DND-41 (cell line): ENCODE results near the gene SCD5.

Source experiments
- ATAC-seq: fragments of 200-7000 bp; cut with Tn5 transposase; 3 replicates; pipeline ENCODE4 v1.9.1; 2021; ENCODE audit warnings: low read depth; ENCODE audit not compliant: insufficient read depth
- DNase-seq: peaks from one replicate; pipeline ENCODE4 v3.0.0-alpha.2; 2020
- H2AFZ ChIP-seq: 2 replicates; pipeline ENCODE4 v1.6.0; 2012; ENCODE audit warnings: low read depth, low read length
- H3K27ac ChIP-seq: 2 replicates; pipeline ENCODE4 v1.5.1; 2012; ENCODE audit warnings: low read length, inconsistent platforms
- H3K27me3 ChIP-seq: fragments of 200-600 bp; sonication (generic); 2 replicates; pipeline ENCODE4 v1.6.0; 2012; ENCODE audit warnings: low read length, mild to moderate bottlenecking, inconsistent platforms; ENCODE audit not compliant: insufficient read depth, poor library complexity
- H3K36me3 ChIP-seq: 2 replicates; pipeline ENCODE4 v1.5.1; 2012; ENCODE audit warnings: low read length, inconsistent platforms; ENCODE audit not compliant: insufficient read depth
- H3K4me1 ChIP-seq: 2 replicates; pipeline ENCODE4 v1.5.1; 2012; ENCODE audit warnings: mild to moderate bottlenecking, low read length; ENCODE audit not compliant: insufficient read depth
- H3K4me2 ChIP-seq: 2 replicates; pipeline ENCODE4 v1.6.0; 2012; ENCODE audit warnings: mild to moderate bottlenecking, moderate library complexity, low read length, inconsistent platforms; ENCODE audit not compliant: insufficient read depth
- H3K4me3 ChIP-seq, 2 experiments: fragments of 200-600 bp in 1 of 2; shearing (Covaris generic) in 1 of 2; 2 replicates each; pipeline ENCODE4 v1.5.1; 2012 to 2016; ENCODE audit warnings: inconsistent platforms in 2 of 2, low read length in 2 of 2, mild to moderate bottlenecking in 2 of 2, low read depth in 1 of 2, moderate library complexity in 1 of 2
- H3K79me2 ChIP-seq: 2 replicates; pipeline ENCODE4 v1.6.0; 2012; ENCODE audit warnings: low read length, inconsistent platforms; ENCODE audit not compliant: insufficient read depth
- H3K9ac ChIP-seq: 2 replicates; pipeline ENCODE4 v1.6.0; 2012; ENCODE audit warnings: low read depth, mild to moderate bottlenecking, inconsistent platforms, low read length, moderate library complexity
- H3K9me3 ChIP-seq: 2 replicates; pipeline ENCODE4 v1.5.1; 2012; ENCODE audit warnings: low read length, moderate library complexity, mild to moderate bottlenecking, inconsistent platforms; ENCODE audit not compliant: insufficient read depth, severe bottlenecking
- H4K20me1 ChIP-seq: 2 replicates; pipeline ENCODE4 v1.6.0; 2012; ENCODE audit warnings: low read length; ENCODE audit not compliant: insufficient read depth
- EZH2 ChIP-seq: IDR thresholded peaks from 3 replicates; pipeline ENCODE4 v1.6.1; 2012; ENCODE audit warnings: borderline replicate concordance, low read depth, mild to moderate bottlenecking, moderate library complexity, low read length, inconsistent platforms; ENCODE audit not compliant: severe bottlenecking
- TF ChIP-seq, protein P1 (sequence below): IDR thresholded peaks from 2 replicates; pipeline ENCODE4 v1.5.1; 2012; ENCODE audit warnings: borderline replicate concordance, low read length, moderate library complexity, mild to moderate bottlenecking; ENCODE audit not compliant: poor library complexity, severe bottlenecking; ENCODE audit errors: extremely low read depth

SCD5 gene

DNA sequence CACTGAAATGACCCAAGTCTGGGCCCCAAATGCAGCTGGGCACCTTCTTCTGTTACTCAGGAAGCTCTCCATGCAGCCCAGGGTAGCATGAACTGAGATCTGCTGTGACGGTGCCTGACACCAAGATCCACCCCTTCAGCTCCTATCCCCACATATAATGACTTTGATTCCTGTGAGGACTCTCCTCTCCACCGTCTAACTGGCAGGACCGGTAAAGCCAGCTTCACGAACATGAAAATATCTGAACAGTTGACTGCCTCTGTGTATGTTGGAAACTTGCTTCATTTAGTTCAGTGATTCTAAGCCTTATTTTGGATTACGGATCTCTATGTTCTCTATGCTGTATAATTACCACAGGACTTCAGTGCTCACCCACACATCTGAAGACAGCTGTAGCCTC is 121.3 kb downstream of the SCD5 start:
- H3K27me3 ChIP-seq: no peaks in the 10 kb centered on the region
- no peak overlapping the region for H3K27ac ChIP-seq
- H4K20me1 ChIP-seq: no peaks in the 10 kb centered on the region
- no peak overlapping the region for H3K4me2 ChIP-seq
- H3K9me3 ChIP-seq: no peaks in the 10 kb centered on the region
- H2AFZ ChIP-seq: no peak overlapping the region
- no peak overlapping the region for H3K9ac ChIP-seq
- DNase-seq: no peak
- peaks cover 28% of the 10 kb centered on the region for H3K36me3 ChIP-seq
- H3K79me2 ChIP-seq: no peaks in the 10 kb centered on the region
- ATAC-seq: no peak
- H3K4me3 ChIP-seq: no peak overlapping the region
- H3K4me1 ChIP-seq: no peaks in the 10 kb centered on the region
- TF ChIP-seq, protein P1, sequence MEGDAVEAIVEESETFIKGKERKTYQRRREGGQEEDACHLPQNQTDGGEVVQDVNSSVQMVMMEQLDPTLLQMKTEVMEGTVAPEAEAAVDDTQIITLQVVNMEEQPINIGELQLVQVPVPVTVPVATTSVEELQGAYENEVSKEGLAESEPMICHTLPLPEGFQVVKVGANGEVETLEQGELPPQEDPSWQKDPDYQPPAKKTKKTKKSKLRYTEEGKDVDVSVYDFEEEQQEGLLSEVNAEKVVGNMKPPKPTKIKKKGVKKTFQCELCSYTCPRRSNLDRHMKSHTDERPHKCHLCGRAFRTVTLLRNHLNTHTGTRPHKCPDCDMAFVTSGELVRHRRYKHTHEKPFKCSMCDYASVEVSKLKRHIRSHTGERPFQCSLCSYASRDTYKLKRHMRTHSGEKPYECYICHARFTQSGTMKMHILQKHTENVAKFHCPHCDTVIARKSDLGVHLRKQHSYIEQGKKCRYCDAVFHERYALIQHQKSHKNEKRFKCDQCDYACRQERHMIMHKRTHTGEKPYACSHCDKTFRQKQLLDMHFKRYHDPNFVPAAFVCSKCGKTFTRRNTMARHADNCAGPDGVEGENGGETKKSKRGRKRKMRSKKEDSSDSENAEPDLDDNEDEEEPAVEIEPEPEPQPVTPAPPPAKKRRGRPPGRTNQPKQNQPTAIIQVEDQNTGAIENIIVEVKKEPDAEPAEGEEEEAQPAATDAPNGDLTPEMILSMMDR: no peak
- TF ChIP-seq EZH2: no peak

DNA sequence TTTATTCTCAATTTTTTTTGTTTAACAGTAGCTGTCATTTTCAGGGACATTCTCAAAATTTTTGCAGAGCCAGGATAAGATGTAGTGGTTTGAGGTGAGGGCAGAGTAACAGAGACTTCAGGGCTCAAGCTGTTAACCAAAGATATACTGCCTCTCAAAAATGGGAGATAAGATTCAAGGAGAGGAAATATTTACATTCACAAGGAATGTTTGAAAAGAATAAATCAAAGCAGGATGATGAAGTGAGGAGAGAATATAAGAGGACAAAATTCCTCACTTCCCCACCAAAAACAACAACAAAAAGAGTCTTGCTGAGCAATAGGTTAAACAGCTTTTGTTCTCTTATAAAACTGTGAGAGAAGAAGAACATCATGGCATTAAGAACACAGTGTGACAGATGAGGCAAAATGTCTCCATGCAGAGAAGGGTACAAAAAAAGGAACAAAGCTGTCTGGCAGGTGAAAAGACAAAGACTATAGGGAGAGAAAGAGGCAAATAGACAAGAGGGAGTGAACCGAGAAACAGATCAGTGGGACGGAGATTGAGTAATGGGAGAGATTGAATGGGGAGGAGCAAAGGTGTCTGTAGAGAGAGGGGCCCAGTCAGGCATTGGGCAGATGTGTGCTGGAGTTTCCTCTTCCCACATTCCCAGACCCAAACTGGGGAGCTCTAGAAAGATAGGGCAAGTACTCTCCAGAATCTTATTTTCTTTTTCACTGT is 130.7 kb downstream of the SCD5 start:
- no peaks in the 10 kb centered on the region for H3K9me3 ChIP-seq
- no peak overlapping the region for H3K9ac ChIP-seq
- no peak overlapping the region for H3K4me3 ChIP-seq
- H3K4me1 ChIP-seq: no peaks in the 10 kb centered on the region
- no peaks in the 10 kb centered on the region for H4K20me1 ChIP-seq
- ATAC-seq: no peak
- no peak for DNase-seq
- no peak overlapping the region for H3K4me2 ChIP-seq
- no peaks in the 10 kb centered on the region for H3K79me2 ChIP-seq
- H3K36me3 ChIP-seq: no peaks in the 10 kb centered on the region
- H3K27me3 ChIP-seq: no peaks in the 10 kb centered on the region
- no peak overlapping the region for H3K27ac ChIP-seq
- TF ChIP-seq EZH2: no peak
- TF ChIP-seq, protein P1: no peak
- H2AFZ ChIP-seq: no peak overlapping the region

DNA sequence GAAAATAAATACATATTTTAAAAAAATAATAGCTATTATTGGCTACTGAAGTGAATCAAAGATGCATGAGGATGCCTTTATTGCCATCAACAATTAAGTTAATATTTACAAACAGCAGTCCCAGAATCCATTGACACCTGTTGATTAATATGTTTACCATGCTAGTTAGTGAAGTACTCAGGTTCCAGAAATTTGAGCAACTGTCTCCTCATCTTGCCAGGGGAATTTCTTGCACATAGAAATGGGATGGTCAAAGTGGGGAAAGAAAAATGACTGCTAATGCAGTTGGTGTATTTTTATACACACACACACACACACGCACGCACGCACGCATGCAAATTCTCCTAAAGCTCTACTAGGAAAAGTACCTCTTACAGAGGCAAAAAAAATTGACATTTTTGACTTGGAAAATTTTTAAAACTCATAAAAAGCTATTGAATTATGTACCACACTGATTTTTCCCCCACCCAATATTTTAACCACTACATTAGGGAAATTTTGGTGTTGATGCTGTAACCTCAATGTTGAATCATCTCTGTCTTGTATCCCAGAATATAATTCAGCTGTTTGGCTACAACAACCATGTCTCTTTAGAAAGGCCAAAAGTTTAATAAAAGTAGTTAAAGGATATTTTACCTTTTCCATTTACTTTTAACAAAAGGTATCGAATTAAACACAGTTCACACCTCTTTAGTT is 131.5 kb downstream of the SCD5 start:
- Histone ChIP-seq H3K27me3 (no peaks in the 10 kb centered on the region), H3K4me2 (no peak overlapping the region), H3K9me3 (no peaks in the 10 kb centered on the region), H3K36me3 (no peaks in the 10 kb centered on the region), H3K27ac (no peak overlapping the region), H4K20me1 (no peaks in the 10 kb centered on the region), H2AFZ (no peak overlapping the region), H3K79me2 (no peaks in the 10 kb centered on the region), H3K4me1 (no peaks in the 10 kb centered on the region), H3K4me3 (no peak overlapping the region), H3K9ac (no peak overlapping the region)
- no peak for TF ChIP-seq EZH2
- ATAC-seq (no peak), DNase-seq (no peak)

DNA sequence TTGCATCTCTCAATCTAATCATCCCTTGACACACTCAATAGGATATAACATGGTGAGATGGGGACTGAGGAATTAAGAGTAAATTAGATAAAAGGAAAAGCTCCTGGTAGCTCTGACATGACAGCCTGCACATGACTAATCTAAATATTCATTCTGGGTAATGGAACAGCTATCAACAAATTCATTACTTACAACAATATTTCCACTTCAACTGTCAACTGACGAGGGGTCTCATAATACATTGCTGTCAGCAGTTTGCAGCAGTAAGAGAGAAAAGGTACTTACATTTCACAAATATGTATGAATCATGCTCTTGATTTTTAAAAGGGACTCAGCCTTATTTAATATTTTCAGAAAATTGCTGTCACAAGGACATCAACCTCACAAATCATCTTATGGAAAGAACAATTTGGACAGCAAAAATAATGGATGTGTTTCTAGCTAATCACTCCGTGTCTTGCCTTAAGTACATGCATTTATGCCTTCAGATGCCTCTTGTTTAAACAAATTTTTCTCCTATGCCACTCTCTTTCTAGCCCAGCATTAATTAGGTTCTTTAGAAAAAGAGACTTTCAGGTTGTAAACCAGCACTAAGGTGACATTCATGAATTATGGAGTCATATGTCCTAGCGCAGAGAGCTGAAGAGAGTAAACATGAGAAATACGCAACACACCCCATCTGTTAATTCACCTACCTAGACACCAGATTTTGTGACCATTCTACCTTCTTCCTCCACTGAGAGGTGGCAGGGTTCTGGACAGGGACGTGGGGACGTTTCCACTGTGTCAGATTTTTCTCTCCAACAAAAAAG is 137.2 kb downstream of the SCD5 start:
- peaks cover 11% of the 10 kb centered on the region for H3K36me3 ChIP-seq
- DNase-seq (no peak), ATAC-seq (no peak)
- H4K20me1 ChIP-seq: no peaks in the 10 kb centered on the region
- H3K27ac ChIP-seq: no peak overlapping the region
- TF ChIP-seq EZH2: no peak
- TF ChIP-seq, protein P1: no peak
- no peak overlapping the region for H3K9ac ChIP-seq
- H3K4me3 ChIP-seq: no peak overlapping the region
- H3K4me2 ChIP-seq: no peak overlapping the region
- H3K4me1 ChIP-seq: no peaks in the 10 kb centered on the region
- no peaks in the 10 kb centered on the region for H3K79me2 ChIP-seq
- H2AFZ ChIP-seq: no peak overlapping the region
- no peaks in the 10 kb centered on the region for H3K9me3 ChIP-seq
- H3K27me3 ChIP-seq: no peaks in the 10 kb centered on the region
